GM23338 (cell line): ENCODE results near the gene CACUL1. TPM values are rescaled to one million over a fixed set of nuclear protein-coding genes. Genes with fewer than 3 reads are reported as not detected.

Experiments
- ATAC-seq: fragments of 200-7000 bp; cut with Tn5 transposase; 3 replicates; pipeline ENCODE4 v1.9.1; 2020
- DNase-seq: peaks from one replicate; pipeline ENCODE4 v3.0.0-alpha.2; 2015; ENCODE audit warnings: low spot score
- H2AFZ ChIP-seq: fragments of 200-600 bp; sonication (generic); 2 replicates; pipeline ENCODE4 v1.8.0; 2016; ENCODE audit warnings: antibody characterized with exemption, mild to moderate bottlenecking, moderate library complexity
- H3F3A ChIP-seq: fragments of 200-600 bp; sonication (generic); replicated peaks from 2 replicates; pipeline ENCODE4 v1.8.0; 2017; ENCODE audit warnings: antibody characterized with exemption, mixed run types, low read depth
- H3K27ac ChIP-seq: fragments of 200-600 bp; sonication (generic); 2 replicates; pipeline ENCODE4 v1.6.1; 2016; ENCODE audit warnings: low read depth
- H3K27me3 ChIP-seq: fragments of 200-600 bp; sonication (generic); 2 replicates; pipeline ENCODE4 v1.8.0; 2016; ENCODE audit warnings: mild to moderate bottlenecking, mixed run types, moderate library complexity; ENCODE audit not compliant: insufficient read depth
- H3K36me3 ChIP-seq: fragments of 200-600 bp; sonication (generic); 2 replicates; pipeline ENCODE4 v1.8.0; 2016; ENCODE audit warnings: mild to moderate bottlenecking; ENCODE audit not compliant: insufficient read depth
- H3K4me1 ChIP-seq: fragments of 200-600 bp; sonication (generic); 2 replicates; pipeline ENCODE4 v1.8.0; 2016; ENCODE audit warnings: mild to moderate bottlenecking, moderate library complexity; ENCODE audit not compliant: insufficient read depth
- H3K4me2 ChIP-seq: fragments of 200-600 bp; sonication (generic); 2 replicates; pipeline ENCODE4 v1.7.1; 2017; ENCODE audit warnings: mixed run types
- H3K4me3 ChIP-seq: fragments of 200-600 bp; sonication (generic); 2 replicates; pipeline ENCODE4 v1.6.1; 2016; ENCODE audit warnings: mixed run types
- H3K79me2 ChIP-seq: fragments of 200-600 bp; sonication (generic); replicated peaks from 2 replicates; pipeline ENCODE4 v1.8.0; 2017; ENCODE audit warnings: mild to moderate bottlenecking; ENCODE audit not compliant: insufficient read depth
- H3K9me2 ChIP-seq: fragments of 200-600 bp; sonication (generic); 2 replicates; pipeline ENCODE4 v1.8.0; 2017; ENCODE audit not compliant: insufficient read depth
- H4K20me1 ChIP-seq: fragments of 200-600 bp; sonication (generic); replicated peaks from 2 replicates; pipeline ENCODE4 v1.8.0; 2017; ENCODE audit warnings: mild to moderate bottlenecking; ENCODE audit not compliant: insufficient read depth
- H3K27ac Mint-ChIP-seq: 2 replicates; pipeline ENCODE4 v1.8.0; 2020; ENCODE audit warnings: inconsistent platforms, mild to moderate bottlenecking, moderate library complexity, mixed read lengths
- H3K27me3 Mint-ChIP-seq: 3 replicates; pipeline ENCODE4 v1.8.0; 2022; ENCODE audit warnings: low read depth, mild to moderate bottlenecking, moderate library complexity, mixed read lengths, inconsistent platforms; ENCODE audit not compliant: insufficient read depth, poor library complexity
- H3K36me3 Mint-ChIP-seq: 3 replicates; pipeline ENCODE4 v1.8.0; 2021; ENCODE audit warnings: low read depth, mild to moderate bottlenecking, inconsistent platforms, moderate library complexity, mixed read lengths
- H3K4me1 Mint-ChIP-seq: 3 replicates; pipeline ENCODE4 v1.8.0; 2020; ENCODE audit warnings: mild to moderate bottlenecking, inconsistent platforms, mixed read lengths
- H3K4me3 Mint-ChIP-seq: 3 replicates; pipeline ENCODE4 v1.8.0; 2021; ENCODE audit warnings: moderate library complexity, mild to moderate bottlenecking, inconsistent platforms, mixed read lengths
- H3K9me3 Mint-ChIP-seq: 3 replicates; pipeline ENCODE4 v1.8.0; 2020; ENCODE audit warnings: moderate library complexity, mild to moderate bottlenecking, inconsistent platforms, mixed read lengths
- CREB1 ChIP-seq: fragments of 250-450 bp; sonication (Bioruptor Pico); IDR thresholded peaks from 2 replicates; pipeline ENCODE4 v1.5.0; 2020; ENCODE audit warnings: low read depth, mild to moderate bottlenecking, moderate library complexity
- CTCF ChIP-seq, 2 experiments: fragments of 200-600 bp in 1 of 2; sonication (generic) in 1 of 2; conservative IDR thresholded peaks; 2 replicates each; pipeline versions ENCODE4 v1.5.1 to v1.6.1; 2016 to 2017; ENCODE audit warnings: antibody characterized with exemption in 2 of 2, low read depth in 2 of 2, mild to moderate bottlenecking in 2 of 2, moderate library complexity in 1 of 2
- EZH2phosphoT487 ChIP-seq: fragments of 200-600 bp; sonication (generic); IDR thresholded peaks from one replicate; pipeline ENCODE4 v1.8.1; 2018; ENCODE audit warnings: antibody characterized with exemption; ENCODE audit not compliant: unreplicated experiment
- JUNB ChIP-seq: IDR thresholded peaks from one replicate; pipeline ENCODE4 v1.6.1; 2016; ENCODE audit warnings: antibody characterized with exemption; ENCODE audit not compliant: unreplicated experiment
- POLR2AphosphoS5 ChIP-seq: IDR thresholded peaks from 2 replicates; pipeline ENCODE4 v1.6.1; 2016; ENCODE audit warnings: antibody characterized with exemption, low read depth
- REST ChIP-seq: IDR thresholded peaks from one replicate; pipeline ENCODE4 v1.6.1; 2018; ENCODE audit warnings: antibody characterized with exemption; ENCODE audit not compliant: unreplicated experiment
- STAT1 ChIP-seq: IDR thresholded peaks from one replicate; pipeline ENCODE4 v1.6.1; 2016; ENCODE audit warnings: antibody characterized with exemption; ENCODE audit not compliant: unreplicated experiment
- ZNF114 ChIP-seq: fragments of 250-450 bp; sonication (Bioruptor Pico); IDR thresholded peaks from 2 replicates; pipeline ENCODE4 v1.5.0; 2020; ENCODE audit warnings: mild to moderate bottlenecking, moderate library complexity
- ZNF331 ChIP-seq: fragments of 250-450 bp; sonication (Bioruptor Pico); IDR thresholded peaks from 2 replicates; pipeline ENCODE4 v1.5.0; 2020; ENCODE audit warnings: low read depth, mild to moderate bottlenecking, moderate library complexity
- polyA plus RNA-seq: library from polyadenylated mRNA; unstranded; fragments of >200 nt; fragmentation: Nextera tagmentation; extraction: Ambion mirVana; gene quantifications from 2 replicates; pipeline ENCODE4 v1.2.1, GENCODE V29; 2016
- total RNA-seq: library from RNA; depleted of rRNA; stranded (reverse); fragments of >200 nt; shearing (Covaris generic); gene quantifications from 2 replicates; pipeline ENCODE4 v1.2.3, GENCODE V29; 2014

Gene CACUL1
- total and polyA plus RNA-seq, 2 experiments from 2014 or later = 46.4 to 59.4 TPM

DNA sequence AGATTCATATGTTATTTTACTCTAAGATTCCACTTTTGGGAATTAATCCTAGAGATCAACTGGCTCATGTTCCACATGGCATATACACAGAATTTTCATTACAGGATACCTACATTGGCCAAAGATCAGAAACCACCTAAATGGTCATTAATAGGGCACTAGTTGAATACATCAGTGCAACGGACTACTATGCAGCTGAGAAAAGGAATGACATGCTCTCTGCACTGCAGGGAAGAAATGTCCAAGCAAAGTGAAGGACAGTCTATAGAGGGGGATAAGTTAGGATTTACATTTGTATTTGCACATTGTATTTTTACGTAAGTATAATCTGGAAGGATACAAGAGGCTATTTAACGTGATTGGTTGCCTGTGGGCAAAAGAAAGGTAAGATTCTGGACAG is 91.6 kb downstream of the CACUL1 start (continued):
- no peak for TF ChIP-seq REST

DNA sequence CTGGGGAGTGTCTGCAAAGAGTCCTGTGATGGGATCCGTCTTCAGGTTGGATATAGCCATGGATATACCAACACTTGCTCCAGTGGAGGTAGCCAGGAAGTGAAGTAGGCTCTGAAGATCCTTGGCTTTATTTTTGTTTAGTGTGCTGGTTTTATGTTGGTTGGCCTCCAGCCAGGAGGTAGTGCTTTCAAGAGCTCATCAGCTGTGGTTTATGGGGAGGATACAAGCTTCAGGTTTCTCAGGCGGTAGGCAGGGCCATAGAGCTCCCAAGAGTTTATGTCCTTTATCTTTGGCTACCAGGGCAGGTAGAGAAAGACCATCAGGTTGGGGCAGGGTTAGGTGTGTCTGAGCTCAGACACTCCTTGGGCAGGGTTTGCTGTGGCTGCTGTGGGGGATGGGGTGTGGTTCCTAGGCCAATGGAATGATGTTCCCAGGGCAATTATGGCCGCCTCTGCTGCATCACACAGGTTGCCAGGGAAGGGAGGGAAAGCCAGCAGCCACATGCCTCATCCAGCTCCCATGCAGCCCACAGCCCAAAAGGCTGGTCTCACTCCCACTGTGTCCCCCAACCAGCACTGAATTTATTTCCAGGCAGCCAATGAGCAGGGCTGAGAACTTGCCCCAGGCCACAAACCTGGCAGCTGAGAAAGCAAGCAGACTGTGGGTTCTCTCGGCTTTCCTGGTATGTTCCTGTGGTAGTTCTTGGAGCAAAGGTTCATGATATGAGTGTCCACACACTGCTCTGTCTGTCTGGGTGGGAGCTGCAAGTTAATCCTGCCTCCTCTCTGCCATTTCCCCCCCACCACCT is 92.3 kb downstream of the CACUL1 start:
- Mint-ChIP-seq H3K27ac (no peak overlapping the region), H3K36me3 (no peaks in the 10 kb centered on the region), H3K9me3 (peaks cover 5% of the 10 kb centered on the region; the same call in 2 of the 3 replicates), H3K4me1 (peaks cover 3% of the 10 kb centered on the region; the same call in 1 of the 3 replicates), H3K27me3 (peaks cover 2% of the 10 kb centered on the region), H3K4me3 (no peak overlapping the region)
- Histone ChIP-seq H3K36me3 (no peaks in the 10 kb centered on the region), H3K27me3 (no peaks in the 10 kb centered on the region), H3K79me2 (no peaks in the 10 kb centered on the region), H3K27ac (no peak overlapping the region), H3K4me2 (no peak overlapping the region), H3F3A (no peaks in the 10 kb centered on the region), H2AFZ (no peak overlapping the region), H4K20me1 (no peaks in the 10 kb centered on the region), H3K4me1 (no peaks in the 10 kb centered on the region), H3K4me3 (no peak overlapping the region), H3K9me2 (no peaks in the 10 kb centered on the region)
- no peak for DNase-seq
- TF ChIP-seq REST (no peak), STAT1 (no peak), CTCF (conservative IDR thresholded peaks at IDR 0.05; ENCODE audit: low read depth in 2 of 2) (no peak), ZNF114 (CRISPR knock-in tag) (no peak), JUNB (no peak), POLR2AphosphoS5 (no peak), EZH2phosphoT487 (no peak), CREB1 (CRISPR knock-in tag) (no peak), ZNF331 (CRISPR knock-in tag) (no peak)
- no peak for ATAC-seq
